Measurements from ENCODE around the gene ZNF460. TPM values are rescaled to one million over a fixed set of nuclear protein-coding genes. Genes with fewer than 3 reads are reported as not detected.
A peak's percentile ranks its signal among the peaks of the same experiment; 100 is the strongest.

ZNF460 gene
- total and polyA plus RNA-seq, 10 of the 15 experiments (the other 5 are each of a cell fraction or from before 2014, with no cell fraction given), result 0.15 to 43.0 (median 8.7) TPM

DNA sequence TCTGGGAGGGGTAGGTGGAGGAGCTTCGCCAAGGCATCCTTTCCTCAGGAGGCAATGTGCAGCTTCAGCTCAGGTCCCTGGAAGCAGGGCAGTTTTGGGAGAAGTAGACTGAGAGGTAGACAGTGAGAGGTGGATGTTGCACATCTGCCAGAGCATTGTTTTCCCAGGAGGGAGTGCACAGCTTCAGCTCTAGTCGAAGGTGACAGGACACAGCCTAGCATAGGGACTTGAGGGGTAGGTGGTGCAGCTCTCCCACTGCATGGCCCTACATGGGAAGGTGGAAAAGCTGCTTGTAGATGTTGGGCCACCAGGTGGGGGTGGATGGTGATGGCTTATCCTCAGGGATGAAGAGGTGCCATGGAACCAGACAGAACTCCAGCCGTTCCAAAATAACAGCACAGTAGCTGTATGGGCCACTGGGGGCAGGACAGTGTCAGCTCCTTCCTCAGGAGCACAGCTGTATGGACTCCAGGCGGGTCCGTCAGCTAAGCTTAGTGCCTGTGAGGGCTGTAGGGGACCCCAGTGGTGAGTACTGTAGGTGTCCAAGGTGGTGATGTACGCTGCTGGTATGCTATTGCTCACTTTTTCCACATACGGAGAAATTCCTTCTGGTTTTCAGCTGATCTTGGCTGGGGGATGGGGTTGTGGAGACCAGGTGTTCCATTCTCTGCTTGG lies 22.6 kb downstream of the ZNF460 start:
- POLR2A ChIA-PET, result interaction anchor here (0.9 to 1.1 kb wide), 3 partner anchors 9 to 13 kb away, joined by 3 read pairs; no protein-coding TSS in a partner anchor
- in situ Hi-C loops (cut with MboI), result no loop called here

More for the DNA sequence above, 22.6 kb downstream of the ZNF460 start:
- no TSS peak for BruUV-seq (replicated peaks)
- Histone ChIP-seq H3K9me3 (replicated peaks; ENCODE audit: control insufficient read depth, insufficient read depth, low read length) (no peaks in the 10 kb centered on the region), H2AFZ (ENCODE audit: control insufficient read depth, low read depth, low read length) (no peak overlapping the region), H3K4me1 (ENCODE audit: control insufficient read depth, insufficient read depth, low read length) (no peaks in the 10 kb centered on the region), H4K20me1 (ENCODE audit: control insufficient read depth, insufficient read depth) (no peaks in the 10 kb centered on the region), H3K36me3 (ENCODE audit: control insufficient read depth in 2 of 2, insufficient read depth in 2 of 2, low read length in 1 of 2) (peaks cover 5 to 16% of the 10 kb centered on the region in 2 experiments), H3K27ac (ENCODE audit: control insufficient read depth, insufficient read depth) (no peak overlapping the region), H3K9ac (ENCODE audit: control insufficient read depth, insufficient read depth, low read length) (no peak overlapping the region), H3K4me2 (ENCODE audit: control insufficient read depth, insufficient read depth) (no peak overlapping the region), H3K27me3 (replicated peaks in 1 of 2; ENCODE audit: control insufficient read depth in 2 of 2, insufficient read depth in 2 of 2, low read length in 1 of 2) (no peaks in the 10 kb centered on the region), H3K79me2 (ENCODE audit: control insufficient read depth, insufficient read depth, low read length) (peaks cover 7% of the 10 kb centered on the region), H3K4me3 (no peak overlapping the region)
- intact Hi-C loops (cut with micrococcal nuclease; ENCODE audit: unreplicated experiment), result no loop called here
- no peak for TF ChIP-seq CHD2 (IDR thresholded peaks at IDR 0.05; ENCODE audit: borderline replicate concordance, low read depth, low read length)
- TF ChIP-seq, protein P1, sequence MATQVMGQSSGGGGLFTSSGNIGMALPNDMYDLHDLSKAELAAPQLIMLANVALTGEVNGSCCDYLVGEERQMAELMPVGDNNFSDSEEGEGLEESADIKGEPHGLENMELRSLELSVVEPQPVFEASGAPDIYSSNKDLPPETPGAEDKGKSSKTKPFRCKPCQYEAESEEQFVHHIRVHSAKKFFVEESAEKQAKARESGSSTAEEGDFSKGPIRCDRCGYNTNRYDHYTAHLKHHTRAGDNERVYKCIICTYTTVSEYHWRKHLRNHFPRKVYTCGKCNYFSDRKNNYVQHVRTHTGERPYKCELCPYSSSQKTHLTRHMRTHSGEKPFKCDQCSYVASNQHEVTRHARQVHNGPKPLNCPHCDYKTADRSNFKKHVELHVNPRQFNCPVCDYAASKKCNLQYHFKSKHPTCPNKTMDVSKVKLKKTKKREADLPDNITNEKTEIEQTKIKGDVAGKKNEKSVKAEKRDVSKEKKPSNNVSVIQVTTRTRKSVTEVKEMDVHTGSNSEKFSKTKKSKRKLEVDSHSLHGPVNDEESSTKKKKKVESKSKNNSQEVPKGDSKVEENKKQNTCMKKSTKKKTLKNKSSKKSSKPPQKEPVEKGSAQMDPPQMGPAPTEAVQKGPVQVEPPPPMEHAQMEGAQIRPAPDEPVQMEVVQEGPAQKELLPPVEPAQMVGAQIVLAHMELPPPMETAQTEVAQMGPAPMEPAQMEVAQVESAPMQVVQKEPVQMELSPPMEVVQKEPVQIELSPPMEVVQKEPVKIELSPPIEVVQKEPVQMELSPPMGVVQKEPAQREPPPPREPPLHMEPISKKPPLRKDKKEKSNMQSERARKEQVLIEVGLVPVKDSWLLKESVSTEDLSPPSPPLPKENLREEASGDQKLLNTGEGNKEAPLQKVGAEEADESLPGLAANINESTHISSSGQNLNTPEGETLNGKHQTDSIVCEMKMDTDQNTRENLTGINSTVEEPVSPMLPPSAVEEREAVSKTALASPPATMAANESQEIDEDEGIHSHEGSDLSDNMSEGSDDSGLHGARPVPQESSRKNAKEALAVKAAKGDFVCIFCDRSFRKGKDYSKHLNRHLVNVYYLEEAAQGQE (IDR thresholded peaks at IDR 0.05; ENCODE audit: low read depth, low read length), result no peak
- no peak for TF ChIP-seq NFYA (IDR thresholded peaks at IDR 0.05; ENCODE audit: borderline replicate concordance, low read depth, low read length)
- TF ChIP-seq, protein P2, sequence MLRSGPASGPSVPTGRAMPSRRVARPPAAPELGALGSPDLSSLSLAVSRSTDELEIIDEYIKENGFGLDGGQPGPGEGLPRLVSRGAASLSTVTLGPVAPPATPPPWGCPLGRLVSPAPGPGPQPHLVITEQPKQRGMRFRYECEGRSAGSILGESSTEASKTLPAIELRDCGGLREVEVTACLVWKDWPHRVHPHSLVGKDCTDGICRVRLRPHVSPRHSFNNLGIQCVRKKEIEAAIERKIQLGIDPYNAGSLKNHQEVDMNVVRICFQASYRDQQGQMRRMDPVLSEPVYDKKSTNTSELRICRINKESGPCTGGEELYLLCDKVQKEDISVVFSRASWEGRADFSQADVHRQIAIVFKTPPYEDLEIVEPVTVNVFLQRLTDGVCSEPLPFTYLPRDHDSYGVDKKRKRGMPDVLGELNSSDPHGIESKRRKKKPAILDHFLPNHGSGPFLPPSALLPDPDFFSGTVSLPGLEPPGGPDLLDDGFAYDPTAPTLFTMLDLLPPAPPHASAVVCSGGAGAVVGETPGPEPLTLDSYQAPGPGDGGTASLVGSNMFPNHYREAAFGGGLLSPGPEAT (IDR thresholded peaks at IDR 0.05; ENCODE audit: low read depth), result no peak
- TF ChIP-seq, protein P3, sequence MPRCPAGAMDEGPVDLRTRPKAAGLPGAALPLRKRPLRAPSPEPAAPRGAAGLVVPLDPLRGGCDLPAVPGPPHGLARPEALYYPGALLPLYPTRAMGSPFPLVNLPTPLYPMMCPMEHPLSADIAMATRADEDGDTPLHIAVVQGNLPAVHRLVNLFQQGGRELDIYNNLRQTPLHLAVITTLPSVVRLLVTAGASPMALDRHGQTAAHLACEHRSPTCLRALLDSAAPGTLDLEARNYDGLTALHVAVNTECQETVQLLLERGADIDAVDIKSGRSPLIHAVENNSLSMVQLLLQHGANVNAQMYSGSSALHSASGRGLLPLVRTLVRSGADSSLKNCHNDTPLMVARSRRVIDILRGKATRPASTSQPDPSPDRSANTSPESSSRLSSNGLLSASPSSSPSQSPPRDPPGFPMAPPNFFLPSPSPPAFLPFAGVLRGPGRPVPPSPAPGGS (IDR thresholded peaks at IDR 0.05; ENCODE audit: borderline replicate concordance, insufficient read depth, low read depth, low read length, poor library complexity, severe bottlenecking), result no peak
- TF ChIP-seq POLR2A (IDR thresholded peaks at IDR 0.05; ENCODE audit: low read depth, low read length), result peak; percentile 14; the same call in 1 of the 2 replicates
- TF ChIP-seq ZNF384 (IDR thresholded peaks at IDR 0.05; ENCODE audit: borderline replicate concordance, low read depth, low read length), result no peak
- no peak for TF ChIP-seq RAD51 (IDR thresholded peaks at IDR 0.05)
- TF ChIP-seq NFYB (IDR thresholded peaks at IDR 0.05; ENCODE audit: insufficient read depth, low read depth, low read length), result no peak
- TF ChIP-seq, protein P4, sequence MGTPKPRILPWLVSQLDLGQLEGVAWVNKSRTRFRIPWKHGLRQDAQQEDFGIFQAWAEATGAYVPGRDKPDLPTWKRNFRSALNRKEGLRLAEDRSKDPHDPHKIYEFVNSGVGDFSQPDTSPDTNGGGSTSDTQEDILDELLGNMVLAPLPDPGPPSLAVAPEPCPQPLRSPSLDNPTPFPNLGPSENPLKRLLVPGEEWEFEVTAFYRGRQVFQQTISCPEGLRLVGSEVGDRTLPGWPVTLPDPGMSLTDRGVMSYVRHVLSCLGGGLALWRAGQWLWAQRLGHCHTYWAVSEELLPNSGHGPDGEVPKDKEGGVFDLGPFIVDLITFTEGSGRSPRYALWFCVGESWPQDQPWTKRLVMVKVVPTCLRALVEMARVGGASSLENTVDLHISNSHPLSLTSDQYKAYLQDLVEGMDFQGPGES (IDR thresholded peaks at IDR 0.05), result no peak
- TF ChIP-seq BCL11A (IDR thresholded peaks at IDR 0.05; ENCODE audit: low read depth, low read length), result no peak
- peak; percentile 60; the same call in 1 of the 2 replicates for TF ChIP-seq POLR2AphosphoS5 (IDR thresholded peaks at IDR 0.05; ENCODE audit: low read length)
- no peak for DNase-seq (ENCODE audit: low read depth, low spot score)
- no peak for FAIRE-seq
- peak; percentile 38 for ATAC-seq
- RAD21 ChIA-PET (ENCODE audit: unreplicated experiment), result interaction anchor here (1.6 kb wide), 1 partner anchor 10 kb away, joined by 5 read pairs; no protein-coding TSS in a partner anchor
- SMC1A ChIA-PET (ENCODE audit: uncharacterized antibody, unreplicated experiment), result interaction anchor here (0.5 to 2.5 kb wide), 3 partner anchors 11 to 55 kb away, joined by 3 to 7 read pairs (median 5); no protein-coding TSS in a partner anchor
- WGBS (ENCODE audit: insufficient coverage, insufficient replicate concordance, low lambda C conversion rate, missing lambda C conversion rate), result 70% methylated on average over 7 of the region's 7 CpGs
- CTCF ChIA-PET, result interaction anchor here (0.7 to 1.0 kb wide), 3 partner anchors 15 to 107 kb away, joined by 3 to 4 read pairs (median 3); no protein-coding TSS in a partner anchor
